Stimulated activated naive B cell treated with anti-CD40 and anti-IgM and Interleukin-4, amounts not matched to agents 10 μg/mL and 1 μg/mL and 100 μg/mL, for 72 hours (primary cell): ENCODE results near the gene NUBP2.
A peak's percentile ranks its signal among the peaks of the same experiment; 100 is the strongest.

Experiments
- ATAC-seq, 2 donors: fragments of 150-1000 bp; cut with Tn5 transposase; replicated peaks; 2 replicates each; pipeline ENCODE4 v1.10.0; 2021; ENCODE audit warnings: moderate library complexity in 1 of 2
- DNase-seq: peaks from one replicate; pipeline ENCODE4 v3.0.0; 2021
- H3K27ac Mint-ChIP-seq: one replicate; pipeline ENCODE4 v1.8.0; 2022; ENCODE audit warnings: mild to moderate bottlenecking, mixed read lengths
- H3K27me3 Mint-ChIP-seq, 2 donors: one replicate each; pipeline ENCODE4 v1.8.0; 2022; ENCODE audit warnings: mixed read lengths in 2 of 2
- H3K36me3 Mint-ChIP-seq, 2 donors: one replicate each; pipeline ENCODE4 v1.8.0; 2022; ENCODE audit warnings: mixed read lengths in 2 of 2, mild to moderate bottlenecking in 1 of 2
- H3K4me1 Mint-ChIP-seq, 2 donors: one replicate each; pipeline ENCODE4 v1.8.0; 2022; ENCODE audit warnings: mixed read lengths in 2 of 2, mild to moderate bottlenecking in 1 of 2
- H3K4me3 Mint-ChIP-seq, 2 donors: one replicate each; pipeline ENCODE4 v1.8.0; 2022; ENCODE audit warnings: mild to moderate bottlenecking in 2 of 2, mixed read lengths in 2 of 2, moderate library complexity in 1 of 2
- H3K9me3 Mint-ChIP-seq, 2 donors: one replicate each; pipeline ENCODE4 v1.8.0; 2022; ENCODE audit warnings: mixed read lengths in 2 of 2, mild to moderate bottlenecking in 1 of 2

NUBP2 gene, protein sequence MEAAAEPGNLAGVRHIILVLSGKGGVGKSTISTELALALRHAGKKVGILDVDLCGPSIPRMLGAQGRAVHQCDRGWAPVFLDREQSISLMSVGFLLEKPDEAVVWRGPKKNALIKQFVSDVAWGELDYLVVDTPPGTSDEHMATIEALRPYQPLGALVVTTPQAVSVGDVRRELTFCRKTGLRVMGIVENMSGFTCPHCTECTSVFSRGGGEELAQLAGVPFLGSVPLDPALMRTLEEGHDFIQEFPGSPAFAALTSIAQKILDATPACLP

DNA sequence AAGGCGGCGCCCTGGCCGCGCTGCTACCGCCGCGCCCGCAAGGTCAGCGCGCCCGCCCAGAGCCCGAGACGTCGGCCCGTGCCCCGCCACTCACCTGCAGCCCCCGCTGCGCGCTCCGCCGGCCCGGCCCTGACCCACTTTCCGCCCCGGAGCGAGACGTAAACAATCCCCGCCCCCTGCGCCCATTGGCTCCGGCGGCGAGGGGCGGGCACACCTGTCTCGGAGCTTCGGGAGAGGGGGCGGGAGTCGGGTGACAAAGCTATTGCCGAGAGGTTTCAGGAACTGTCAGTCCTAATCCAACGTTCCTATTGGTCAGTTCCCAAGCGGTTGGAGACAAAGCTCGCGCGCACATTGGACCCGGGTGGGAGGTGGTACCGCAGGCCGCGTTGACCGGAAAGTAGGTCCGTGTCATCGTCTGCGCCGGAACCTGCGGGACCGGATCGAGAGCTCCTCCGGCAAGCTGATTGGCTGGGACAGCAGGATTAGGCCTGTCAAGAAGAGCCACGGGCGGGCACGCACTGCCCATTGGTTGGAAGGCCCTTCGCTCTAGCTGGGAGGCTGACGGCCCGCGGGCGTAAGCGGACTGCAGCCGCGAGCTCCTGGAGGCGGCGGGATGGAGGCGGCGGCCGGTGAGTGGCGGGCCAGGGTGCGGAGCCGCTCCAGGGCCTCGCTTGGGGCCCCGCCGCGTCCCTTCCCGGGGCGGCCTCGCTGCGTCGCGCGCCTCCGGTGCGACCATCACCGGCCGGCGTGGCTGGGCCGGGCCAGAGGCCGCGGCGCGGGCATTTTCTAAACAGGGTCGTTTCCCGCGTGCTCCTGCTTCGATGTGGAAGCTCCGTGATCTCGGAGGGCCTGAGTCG is at the start of gene NUBP2, which contains the start of gene SPSB3:
NUBP2 (plus strand) TSS at position 553 of the 857 bp plus-strand sequence; CDS start at position 614, 61 bp downstream.
SPSB3 (minus strand) TSS at position 164 of the 857 bp plus-strand sequence. CDS start 1,088 bp downstream, outside the sequence.
- H3K27ac Mint-ChIP-seq = peak within 1 kb of the TSS; percentile 94
- no peaks in the 10 kb centered on the region for H3K27me3 Mint-ChIP-seq
- peaks cover 13 to 14% of the 10 kb centered on the region in 2 donors for H3K36me3 Mint-ChIP-seq
- ATAC-seq (peak; percentile 90 to 92), DNase-seq (peak; percentile 100)
- H3K9me3 Mint-ChIP-seq = no peaks in the 10 kb centered on the region
- peaks cover 15 to 39% of the 10 kb centered on the region in 2 donors for H3K4me1 Mint-ChIP-seq
- peak within 1 kb of the TSS; percentile 89 to 96 for H3K4me3 Mint-ChIP-seq

- no peak overlapping the region for H3K4me3 Mint-ChIP-seq
- DNase-seq (no peak), ATAC-seq (no peak)
- H3K27me3 Mint-ChIP-seq = no peaks in the 10 kb centered on the region
- peak overlapping the region; percentile 62 for H3K27ac Mint-ChIP-seq
- H3K9me3 Mint-ChIP-seq = no peaks in the 10 kb centered on the region
- peaks cover 13 to 15% of the 10 kb centered on the region in 2 donors for H3K36me3 Mint-ChIP-seq
- H3K4me1 Mint-ChIP-seq = no peaks in the 10 kb centered on the region
These were observed 48.6 kb upstream of the NUBP2 start for GRCh38 chr16:1734123-1734522.

DNA sequence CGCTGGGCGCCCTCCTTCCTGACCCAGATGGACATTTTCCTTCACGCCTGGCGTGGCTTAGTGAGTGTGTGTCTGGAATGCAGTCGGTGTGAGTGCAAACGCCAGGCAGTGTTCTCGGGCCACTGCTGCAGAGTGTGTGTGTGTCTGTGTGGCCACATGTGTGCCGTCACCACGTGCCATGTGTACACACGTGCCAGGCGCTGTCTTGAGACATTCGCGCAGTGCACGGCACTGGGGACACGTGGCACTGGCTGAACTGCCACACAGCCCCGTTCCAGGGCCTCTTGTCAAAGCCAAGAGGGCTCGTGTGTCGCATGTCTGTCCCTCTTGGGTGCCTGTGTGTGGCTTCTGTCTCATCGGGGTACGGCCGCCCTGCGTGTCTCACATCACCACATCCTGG is 47.9 kb upstream of the NUBP2 start:
- Mint-ChIP-seq H3K9me3 (no peaks in the 10 kb centered on the region), H3K36me3 (peaks cover 11 to 13% of the 10 kb centered on the region in 2 donors), H3K27me3 (no peaks in the 10 kb centered on the region), H3K4me3 (peak overlapping the region in 1 of 2 donors; percentile 39), H3K4me1 (no peaks in the 10 kb centered on the region), H3K27ac (no peak overlapping the region)
- DNase-seq (no peak), ATAC-seq (no peak)

GRCh38 chr16:1740234-1740633 is 42.5 kb upstream of the NUBP2 start:
- peaks cover 0 to 8% of the 10 kb centered on the region in 2 donors for H3K4me1 Mint-ChIP-seq
- no peak for ATAC-seq
- no peaks in the 10 kb centered on the region for H3K9me3 Mint-ChIP-seq
- H3K27ac Mint-ChIP-seq = no peak overlapping the region
- no peak for DNase-seq
- H3K4me3 Mint-ChIP-seq = no peak overlapping the region
- no peaks in the 10 kb centered on the region for H3K27me3 Mint-ChIP-seq
- H3K36me3 Mint-ChIP-seq = peaks cover 10 to 17% of the 10 kb centered on the region in 2 donors

GRCh38 chr16:1740781-1741490 is 41.8 kb upstream of the NUBP2 start:
- DNase-seq (no peak), ATAC-seq (no peak)
- H3K9me3 Mint-ChIP-seq = no peaks in the 10 kb centered on the region
- peaks cover 10 to 20% of the 10 kb centered on the region in 2 donors for H3K36me3 Mint-ChIP-seq
- H3K27ac Mint-ChIP-seq = peak overlapping the region; percentile 42
- peaks cover 0 to 8% of the 10 kb centered on the region in 2 donors for H3K4me1 Mint-ChIP-seq
- no peaks in the 10 kb centered on the region for H3K27me3 Mint-ChIP-seq
- no peak overlapping the region for H3K4me3 Mint-ChIP-seq

DNA sequence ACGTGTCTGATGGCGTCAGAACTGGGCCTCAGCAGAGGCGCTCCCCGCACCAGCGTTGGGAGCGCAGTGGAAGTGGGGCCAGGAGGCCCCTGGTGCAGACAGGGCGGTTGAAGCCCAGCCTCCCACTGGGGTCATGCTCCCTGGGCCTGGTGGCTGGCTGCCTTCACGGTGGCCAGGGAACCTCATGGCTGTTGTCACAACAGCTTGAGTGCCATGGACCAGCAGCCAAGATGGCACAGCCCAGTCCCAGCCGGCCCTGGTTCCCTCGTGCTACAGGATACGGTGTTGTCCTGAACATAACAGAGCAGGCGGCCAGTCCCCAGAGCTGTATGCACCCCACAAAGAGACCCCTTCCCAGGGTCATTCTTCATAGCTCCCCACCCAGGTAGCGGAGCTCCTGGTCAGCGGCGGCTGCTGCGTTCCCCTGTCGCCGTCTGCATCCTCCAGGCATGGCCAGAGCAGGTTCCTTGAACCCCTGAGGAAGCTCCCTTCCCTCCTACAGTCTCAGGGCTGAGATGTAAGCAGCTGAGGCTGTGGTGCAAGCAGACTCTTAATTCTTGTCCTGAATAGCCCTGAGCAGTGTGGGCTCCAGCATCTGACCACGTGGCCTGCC is 41.1 kb upstream of the NUBP2 start:
- H3K9me3 Mint-ChIP-seq = no peaks in the 10 kb centered on the region
- peaks cover 0 to 8% of the 10 kb centered on the region in 2 donors for H3K4me1 Mint-ChIP-seq
- peaks cover 10 to 22% of the 10 kb centered on the region in 2 donors for H3K36me3 Mint-ChIP-seq
- no peak for ATAC-seq
- H3K27ac Mint-ChIP-seq = peak overlapping the region; percentile 25
- no peak overlapping the region for H3K4me3 Mint-ChIP-seq
- H3K27me3 Mint-ChIP-seq = no peaks in the 10 kb centered on the region
- no peak for DNase-seq

GRCh38 chr16:1743376-1744337 is 39.1 kb upstream of the NUBP2 start:
- no peaks in the 10 kb centered on the region for H3K27me3 Mint-ChIP-seq
- no peak overlapping the region for H3K4me3 Mint-ChIP-seq
- H3K36me3 Mint-ChIP-seq = peaks cover 13 to 29% of the 10 kb centered on the region in 2 donors

GRCh38 chr16:1744338-1744840 is 38.4 kb upstream of the NUBP2 start:
- Mint-ChIP-seq H3K4me1 (peaks cover 0 to 8% of the 10 kb centered on the region in 2 donors), H3K9me3 (no peaks in the 10 kb centered on the region), H3K4me3 (no peak overlapping the region), H3K27ac (no peak overlapping the region), H3K36me3 (peaks cover 17 to 37% of the 10 kb centered on the region in 2 donors), H3K27me3 (no peaks in the 10 kb centered on the region)
- DNase-seq = no peak
- no peak for ATAC-seq

More at GRCh38 chr16:1743376-1744337, 39.1 kb upstream of the NUBP2 start:
- no peak for ATAC-seq
- peaks cover 0 to 8% of the 10 kb centered on the region in 2 donors for H3K4me1 Mint-ChIP-seq
- H3K9me3 Mint-ChIP-seq = no peaks in the 10 kb centered on the region
- no peak for DNase-seq
- peak overlapping the region; percentile 34 for H3K27ac Mint-ChIP-seq

GRCh38 chr16:1745181-1745899 is 37.4 kb upstream of the NUBP2 start:
- peak overlapping the region; percentile 9 for H3K27ac Mint-ChIP-seq
- no peaks in the 10 kb centered on the region for H3K27me3 Mint-ChIP-seq
- H3K36me3 Mint-ChIP-seq = peaks cover 23 to 41% of the 10 kb centered on the region in 2 donors
- peaks cover 0 to 8% of the 10 kb centered on the region in 2 donors for H3K4me1 Mint-ChIP-seq
- no peak for ATAC-seq
- DNase-seq = no peak
- H3K4me3 Mint-ChIP-seq = no peak overlapping the region
- H3K9me3 Mint-ChIP-seq = no peaks in the 10 kb centered on the region

GRCh38 chr16:1745900-1746692 is 36.7 kb upstream of the NUBP2 start:
- no peak for DNase-seq
- Mint-ChIP-seq H3K27me3 (no peaks in the 10 kb centered on the region), H3K4me3 (no peak overlapping the region), H3K9me3 (no peaks in the 10 kb centered on the region), H3K36me3 (peaks cover 23 to 45% of the 10 kb centered on the region in 2 donors), H3K27ac (peak overlapping the region; percentile 9), H3K4me1 (peaks cover 0 to 5% of the 10 kb centered on the region in 2 donors)
- ATAC-seq = no peak

DNA sequence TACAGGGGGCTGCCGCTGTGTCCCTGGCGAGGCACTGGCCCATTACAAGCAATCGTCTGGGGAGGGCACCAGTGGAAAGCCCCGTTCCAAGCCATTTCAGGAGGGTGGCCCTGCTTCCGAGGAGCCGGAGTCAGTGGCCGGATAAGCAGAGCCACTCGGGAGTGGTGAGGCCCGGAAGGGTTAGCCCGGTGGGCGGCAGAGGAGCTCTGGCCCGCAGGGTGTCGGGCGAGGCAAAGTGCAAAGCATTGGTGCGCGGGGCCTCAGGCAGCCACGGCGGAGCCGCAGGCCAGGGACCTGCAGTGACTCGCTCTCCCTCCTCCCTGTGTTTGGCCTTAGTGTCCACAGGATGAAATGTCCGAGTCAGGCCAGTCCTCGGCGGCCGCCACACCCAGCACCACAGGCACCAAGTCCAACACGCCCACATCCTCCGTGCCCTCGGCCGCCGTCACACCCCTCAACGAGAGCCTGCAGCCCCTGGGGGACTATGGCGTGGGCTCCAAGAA is 36.0 kb upstream of the NUBP2 start:
- H3K27me3 Mint-ChIP-seq = no peaks in the 10 kb centered on the region
- no peak overlapping the region for H3K4me3 Mint-ChIP-seq
- peaks cover 23 to 45% of the 10 kb centered on the region in 2 donors for H3K36me3 Mint-ChIP-seq
- peak overlapping the region; percentile 42 for H3K27ac Mint-ChIP-seq
- ATAC-seq (no peak), DNase-seq (no peak)
- H3K9me3 Mint-ChIP-seq = no peaks in the 10 kb centered on the region
- H3K4me1 Mint-ChIP-seq = peaks cover 0 to 4% of the 10 kb centered on the region in 2 donors
